HEK293 (cell line): ENCODE results near the gene CERS5.

ENCODE experiments used
- FEZF1 ChIP-seq: fragments of 450-650 bp; formaldehyde crosslinking; IDR thresholded peaks from 2 replicates; pipeline ENCODE4 v1.5.1; 2016; ENCODE audit warnings: missing biosample characterization, missing genetic modification characterization
- OSR2 ChIP-seq: fragments of 450-650 bp; formaldehyde crosslinking; IDR thresholded peaks from 2 replicates; pipeline ENCODE4 v1.5.1; 2016; ENCODE audit warnings: missing biosample characterization, missing genetic modification characterization
- ZFP37 ChIP-seq: fragments of 450-650 bp; formaldehyde crosslinking; IDR thresholded peaks from 2 replicates; pipeline ENCODE4 v1.5.1; 2016; ENCODE audit warnings: missing biosample characterization, missing genetic modification characterization
- ZFP69B ChIP-seq: fragments of 450-650 bp; formaldehyde crosslinking; IDR thresholded peaks from 2 replicates; pipeline ENCODE4 v1.5.1; 2016; ENCODE audit warnings: missing biosample characterization, missing genetic modification characterization
- ZNF211 ChIP-seq: fragments of 450-650 bp; formaldehyde crosslinking; IDR thresholded peaks from 2 replicates; pipeline ENCODE4 v1.5.1; 2016; ENCODE audit warnings: low read depth, missing biosample characterization, missing genetic modification characterization
- ZNF610 ChIP-seq: fragments of 450-650 bp; formaldehyde crosslinking; IDR thresholded peaks from 2 replicates; pipeline ENCODE4 v1.5.1; 2016; ENCODE audit warnings: missing biosample characterization, missing genetic modification characterization, borderline replicate concordance
- ZNF670 ChIP-seq: fragments of 450-650 bp; formaldehyde crosslinking; IDR thresholded peaks from 2 replicates; pipeline ENCODE4 v1.5.1; 2016; ENCODE audit warnings: missing biosample characterization, missing genetic modification characterization, low read depth
- ZNF785 ChIP-seq: fragments of 450-650 bp; formaldehyde crosslinking; IDR thresholded peaks from 2 replicates; pipeline ENCODE4 v1.5.1; 2016; ENCODE audit warnings: missing biosample characterization, missing genetic modification characterization
- ZSCAN16 ChIP-seq: fragments of 450-650 bp; formaldehyde crosslinking; IDR thresholded peaks from 2 replicates; pipeline ENCODE4 v1.5.1; 2016; ENCODE audit warnings: missing biosample characterization, missing genetic modification characterization
- TF ChIP-seq, protein P1 (sequence below): fragments of 450-650 bp; formaldehyde crosslinking; IDR thresholded peaks from 2 replicates; pipeline ENCODE4 v1.5.1; 2016; ENCODE audit warnings: missing biosample characterization, missing genetic modification characterization, borderline replicate concordance
- TF ChIP-seq, protein P2 (sequence below): fragments of 450-650 bp; formaldehyde crosslinking; IDR thresholded peaks from 2 replicates; pipeline ENCODE4 v1.5.1; 2016; ENCODE audit warnings: missing biosample characterization, missing genetic modification characterization
- TF ChIP-seq, protein P3 (sequence below): fragments of 450-650 bp; formaldehyde crosslinking; IDR thresholded peaks from 2 replicates; pipeline ENCODE4 v1.5.1; 2016; ENCODE audit warnings: missing biosample characterization, missing genetic modification characterization
- TF ChIP-seq, protein P4 (sequence below): fragments of 450-650 bp; IDR thresholded peaks from 2 replicates; pipeline ENCODE4 v1.5.1; 2018; ENCODE audit warnings: missing biosample characterization, missing genetic modification characterization
- TF ChIP-seq, protein P5 (sequence below): fragments of 450-650 bp; formaldehyde crosslinking; IDR thresholded peaks from 2 replicates; pipeline ENCODE4 v1.5.1; 2016; ENCODE audit warnings: missing biosample characterization, missing genetic modification characterization
- TF ChIP-seq, protein P6 (sequence below): fragments of 450-650 bp; formaldehyde crosslinking; IDR thresholded peaks from 2 replicates; pipeline ENCODE4 v1.5.1; 2016; ENCODE audit warnings: missing biosample characterization, missing genetic modification characterization

The CERS5 gene

DNA sequence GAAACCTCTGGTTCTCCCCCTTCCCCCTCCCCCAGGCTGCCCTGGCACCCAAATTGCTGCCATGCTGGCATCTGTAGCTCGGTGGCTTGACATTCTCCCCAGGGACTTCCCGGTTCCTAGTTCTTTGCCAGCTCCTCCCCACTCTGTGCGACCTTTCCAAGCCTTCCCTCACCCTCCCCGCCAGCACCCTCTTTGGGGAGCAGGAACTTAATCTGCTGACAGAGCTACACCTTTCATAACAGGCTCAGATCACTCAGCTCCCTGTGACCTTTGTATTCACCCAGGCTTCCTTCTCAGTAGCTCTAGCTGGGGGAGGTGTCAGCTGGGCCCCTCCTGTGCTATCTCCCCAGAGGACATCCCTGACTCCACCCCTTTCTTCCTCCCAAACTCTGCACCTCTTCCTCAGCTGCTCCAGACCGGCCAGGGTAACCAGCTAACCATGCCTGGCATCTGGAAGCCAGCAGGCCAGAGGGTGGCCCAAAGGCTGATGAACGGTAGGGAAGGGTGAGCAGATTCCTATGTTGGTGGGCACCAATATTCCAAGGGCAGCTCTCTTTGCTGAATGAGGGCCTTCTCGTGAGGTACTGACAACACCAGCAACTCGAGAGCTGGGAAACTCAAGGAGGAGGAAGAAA lies 56.9 kb downstream of the CERS5 start (continued):
- TF ChIP-seq ZSCAN16 (tag by site-specific recombination) = peak; percentile 79; the same call in 1 of the 2 replicates
- TF ChIP-seq ZNF211 (tag by site-specific recombination) = no peak
- TF ChIP-seq, protein P1, sequence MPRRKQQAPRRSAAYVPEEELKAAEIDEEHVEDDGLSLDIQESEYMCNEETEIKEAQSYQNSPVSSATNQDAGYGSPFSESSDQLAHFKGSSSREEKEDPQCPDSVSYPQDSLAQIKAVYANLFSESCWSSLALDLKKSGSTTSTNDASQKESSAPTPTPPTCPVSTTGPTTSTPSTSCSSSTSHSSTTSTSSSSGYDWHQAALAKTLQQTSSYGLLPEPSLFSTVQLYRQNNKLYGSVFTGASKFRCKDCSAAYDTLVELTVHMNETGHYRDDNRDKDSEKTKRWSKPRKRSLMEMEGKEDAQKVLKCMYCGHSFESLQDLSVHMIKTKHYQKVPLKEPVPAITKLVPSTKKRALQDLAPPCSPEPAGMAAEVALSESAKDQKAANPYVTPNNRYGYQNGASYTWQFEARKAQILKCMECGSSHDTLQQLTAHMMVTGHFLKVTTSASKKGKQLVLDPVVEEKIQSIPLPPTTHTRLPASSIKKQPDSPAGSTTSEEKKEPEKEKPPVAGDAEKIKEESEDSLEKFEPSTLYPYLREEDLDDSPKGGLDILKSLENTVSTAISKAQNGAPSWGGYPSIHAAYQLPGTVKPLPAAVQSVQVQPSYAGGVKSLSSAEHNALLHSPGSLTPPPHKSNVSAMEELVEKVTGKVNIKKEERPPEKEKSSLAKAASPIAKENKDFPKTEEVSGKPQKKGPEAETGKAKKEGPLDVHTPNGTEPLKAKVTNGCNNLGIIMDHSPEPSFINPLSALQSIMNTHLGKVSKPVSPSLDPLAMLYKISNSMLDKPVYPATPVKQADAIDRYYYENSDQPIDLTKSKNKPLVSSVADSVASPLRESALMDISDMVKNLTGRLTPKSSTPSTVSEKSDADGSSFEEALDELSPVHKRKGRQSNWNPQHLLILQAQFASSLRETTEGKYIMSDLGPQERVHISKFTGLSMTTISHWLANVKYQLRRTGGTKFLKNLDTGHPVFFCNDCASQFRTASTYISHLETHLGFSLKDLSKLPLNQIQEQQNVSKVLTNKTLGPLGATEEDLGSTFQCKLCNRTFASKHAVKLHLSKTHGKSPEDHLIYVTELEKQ = no peak
- 0 out of 2 replicates have a peak, but pooled peaks have one; percentile 27 for TF ChIP-seq ZFP69B (tag by site-specific recombination)
- TF ChIP-seq ZNF670 = no peak
- no peak for TF ChIP-seq FEZF1 (tag by site-specific recombination)
- no peak for TF ChIP-seq ZNF610 (tag by site-specific recombination)
- TF ChIP-seq, protein P2, sequence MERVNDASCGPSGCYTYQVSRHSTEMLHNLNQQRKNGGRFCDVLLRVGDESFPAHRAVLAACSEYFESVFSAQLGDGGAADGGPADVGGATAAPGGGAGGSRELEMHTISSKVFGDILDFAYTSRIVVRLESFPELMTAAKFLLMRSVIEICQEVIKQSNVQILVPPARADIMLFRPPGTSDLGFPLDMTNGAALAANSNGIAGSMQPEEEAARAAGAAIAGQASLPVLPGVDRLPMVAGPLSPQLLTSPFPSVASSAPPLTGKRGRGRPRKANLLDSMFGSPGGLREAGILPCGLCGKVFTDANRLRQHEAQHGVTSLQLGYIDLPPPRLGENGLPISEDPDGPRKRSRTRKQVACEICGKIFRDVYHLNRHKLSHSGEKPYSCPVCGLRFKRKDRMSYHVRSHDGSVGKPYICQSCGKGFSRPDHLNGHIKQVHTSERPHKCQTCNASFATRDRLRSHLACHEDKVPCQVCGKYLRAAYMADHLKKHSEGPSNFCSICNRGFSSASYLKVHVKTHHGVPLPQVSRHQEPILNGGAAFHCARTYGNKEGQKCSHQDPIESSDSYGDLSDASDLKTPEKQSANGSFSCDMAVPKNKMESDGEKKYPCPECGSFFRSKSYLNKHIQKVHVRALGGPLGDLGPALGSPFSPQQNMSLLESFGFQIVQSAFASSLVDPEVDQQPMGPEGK (tag by site-specific recombination) = 0 out of 2 replicates have a peak, but pooled peaks have one; percentile 8
- no peak for TF ChIP-seq ZFP37 (tag by site-specific recombination)
- TF ChIP-seq, protein P3, sequence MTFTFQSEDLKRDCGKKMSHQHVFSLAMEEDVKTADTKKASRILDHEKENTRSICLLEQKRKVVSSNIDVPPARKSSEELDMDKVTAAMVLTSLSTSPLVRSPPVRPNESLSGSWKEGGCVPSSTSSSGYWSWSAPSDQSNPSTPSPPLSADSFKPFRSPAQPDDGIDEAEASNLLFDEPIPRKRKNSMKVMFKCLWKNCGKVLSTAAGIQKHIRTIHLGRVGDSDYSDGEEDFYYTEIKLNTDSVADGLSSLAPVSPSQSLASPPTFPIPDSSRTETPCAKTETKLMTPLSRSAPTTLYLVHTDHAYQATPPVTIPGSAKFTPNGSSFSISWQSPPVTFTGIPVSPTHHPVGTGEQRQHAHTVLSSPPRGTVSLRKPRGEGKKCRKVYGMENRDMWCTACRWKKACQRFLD (tag by site-specific recombination) = no peak
- TF ChIP-seq, protein P4, sequence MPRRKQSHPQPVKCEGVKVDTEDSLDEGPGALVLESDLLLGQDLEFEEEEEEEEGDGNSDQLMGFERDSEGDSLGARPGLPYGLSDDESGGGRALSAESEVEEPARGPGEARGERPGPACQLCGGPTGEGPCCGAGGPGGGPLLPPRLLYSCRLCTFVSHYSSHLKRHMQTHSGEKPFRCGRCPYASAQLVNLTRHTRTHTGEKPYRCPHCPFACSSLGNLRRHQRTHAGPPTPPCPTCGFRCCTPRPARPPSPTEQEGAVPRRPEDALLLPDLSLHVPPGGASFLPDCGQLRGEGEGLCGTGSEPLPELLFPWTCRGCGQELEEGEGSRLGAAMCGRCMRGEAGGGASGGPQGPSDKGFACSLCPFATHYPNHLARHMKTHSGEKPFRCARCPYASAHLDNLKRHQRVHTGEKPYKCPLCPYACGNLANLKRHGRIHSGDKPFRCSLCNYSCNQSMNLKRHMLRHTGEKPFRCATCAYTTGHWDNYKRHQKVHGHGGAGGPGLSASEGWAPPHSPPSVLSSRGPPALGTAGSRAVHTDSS (tag by site-specific recombination) = peak; percentile 82
- TF ChIP-seq ZNF785 (tag by site-specific recombination) = no peak
- TF ChIP-seq, protein P5, sequence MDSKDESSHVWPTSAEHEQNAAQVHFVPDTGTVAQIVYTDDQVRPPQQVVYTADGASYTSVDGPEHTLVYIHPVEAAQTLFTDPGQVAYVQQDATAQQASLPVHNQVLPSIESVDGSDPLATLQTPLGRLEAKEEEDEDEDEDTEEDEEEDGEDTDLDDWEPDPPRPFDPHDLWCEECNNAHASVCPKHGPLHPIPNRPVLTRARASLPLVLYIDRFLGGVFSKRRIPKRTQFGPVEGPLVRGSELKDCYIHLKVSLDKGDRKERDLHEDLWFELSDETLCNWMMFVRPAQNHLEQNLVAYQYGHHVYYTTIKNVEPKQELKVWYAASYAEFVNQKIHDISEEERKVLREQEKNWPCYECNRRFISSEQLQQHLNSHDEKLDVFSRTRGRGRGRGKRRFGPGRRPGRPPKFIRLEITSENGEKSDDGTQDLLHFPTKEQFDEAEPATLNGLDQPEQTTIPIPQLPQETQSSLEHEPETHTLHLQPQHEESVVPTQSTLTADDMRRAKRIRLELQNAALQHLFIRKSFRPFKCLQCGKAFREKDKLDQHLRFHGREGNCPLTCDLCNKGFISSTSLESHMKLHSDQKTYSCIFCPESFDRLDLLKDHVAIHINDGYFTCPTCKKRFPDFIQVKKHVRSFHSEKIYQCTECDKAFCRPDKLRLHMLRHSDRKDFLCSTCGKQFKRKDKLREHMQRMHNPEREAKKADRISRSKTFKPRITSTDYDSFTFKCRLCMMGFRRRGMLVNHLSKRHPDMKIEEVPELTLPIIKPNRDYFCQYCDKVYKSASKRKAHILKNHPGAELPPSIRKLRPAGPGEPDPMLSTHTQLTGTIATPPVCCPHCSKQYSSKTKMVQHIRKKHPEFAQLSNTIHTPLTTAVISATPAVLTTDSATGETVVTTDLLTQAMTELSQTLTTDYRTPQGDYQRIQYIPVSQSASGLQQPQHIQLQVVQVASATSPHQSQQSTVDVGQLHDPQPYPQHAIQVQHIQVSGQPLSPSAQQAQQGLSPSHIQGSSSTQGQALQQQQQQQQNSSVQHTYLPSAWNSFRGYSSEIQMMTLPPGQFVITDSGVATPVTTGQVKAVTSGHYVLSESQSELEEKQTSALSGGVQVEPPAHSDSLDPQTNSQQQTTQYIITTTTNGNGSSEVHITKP (tag by site-specific recombination) = 0 out of 2 replicates have a peak, but pooled peaks have one; percentile 23
- TF ChIP-seq, protein P6, sequence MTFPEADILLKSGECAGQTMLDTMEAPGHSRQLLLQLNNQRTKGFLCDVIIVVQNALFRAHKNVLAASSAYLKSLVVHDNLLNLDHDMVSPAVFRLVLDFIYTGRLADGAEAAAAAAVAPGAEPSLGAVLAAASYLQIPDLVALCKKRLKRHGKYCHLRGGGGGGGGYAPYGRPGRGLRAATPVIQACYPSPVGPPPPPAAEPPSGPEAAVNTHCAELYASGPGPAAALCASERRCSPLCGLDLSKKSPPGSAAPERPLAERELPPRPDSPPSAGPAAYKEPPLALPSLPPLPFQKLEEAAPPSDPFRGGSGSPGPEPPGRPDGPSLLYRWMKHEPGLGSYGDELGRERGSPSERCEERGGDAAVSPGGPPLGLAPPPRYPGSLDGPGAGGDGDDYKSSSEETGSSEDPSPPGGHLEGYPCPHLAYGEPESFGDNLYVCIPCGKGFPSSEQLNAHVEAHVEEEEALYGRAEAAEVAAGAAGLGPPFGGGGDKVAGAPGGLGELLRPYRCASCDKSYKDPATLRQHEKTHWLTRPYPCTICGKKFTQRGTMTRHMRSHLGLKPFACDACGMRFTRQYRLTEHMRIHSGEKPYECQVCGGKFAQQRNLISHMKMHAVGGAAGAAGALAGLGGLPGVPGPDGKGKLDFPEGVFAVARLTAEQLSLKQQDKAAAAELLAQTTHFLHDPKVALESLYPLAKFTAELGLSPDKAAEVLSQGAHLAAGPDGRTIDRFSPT = 0 out of 2 replicates have a peak, but pooled peaks have one; percentile 31
- TF ChIP-seq OSR2 (tag by site-specific recombination) = peak; percentile 78
- TF ChIP-seq, all 188 proteins: peak for 16
